Body of pancreas (tissue), 4 donors: ENCODE results near the gene PRKAG2.

Experiments
- POLR2A ChIP-seq, 3 donors: fragments of 450-650 bp; IDR thresholded peaks; one replicate each; pipeline ENCODE4 v1.6.1; 2016; ENCODE audit warnings: antibody characterized with exemption in 3 of 3, mild to moderate bottlenecking in 2 of 3
- TF ChIP-seq, protein P1 (sequence below), 7 experiments: fragments of 450-650 bp in 4 of 7; fragments of 200-600 bp in 3 of 7; sonication (generic) in 3 of 7; IDR thresholded peaks; one replicate each; pipeline ENCODE4 v1.5.1; 2016 to 2019; ENCODE audit warnings: antibody characterized with exemption in 7 of 7

DNA sequence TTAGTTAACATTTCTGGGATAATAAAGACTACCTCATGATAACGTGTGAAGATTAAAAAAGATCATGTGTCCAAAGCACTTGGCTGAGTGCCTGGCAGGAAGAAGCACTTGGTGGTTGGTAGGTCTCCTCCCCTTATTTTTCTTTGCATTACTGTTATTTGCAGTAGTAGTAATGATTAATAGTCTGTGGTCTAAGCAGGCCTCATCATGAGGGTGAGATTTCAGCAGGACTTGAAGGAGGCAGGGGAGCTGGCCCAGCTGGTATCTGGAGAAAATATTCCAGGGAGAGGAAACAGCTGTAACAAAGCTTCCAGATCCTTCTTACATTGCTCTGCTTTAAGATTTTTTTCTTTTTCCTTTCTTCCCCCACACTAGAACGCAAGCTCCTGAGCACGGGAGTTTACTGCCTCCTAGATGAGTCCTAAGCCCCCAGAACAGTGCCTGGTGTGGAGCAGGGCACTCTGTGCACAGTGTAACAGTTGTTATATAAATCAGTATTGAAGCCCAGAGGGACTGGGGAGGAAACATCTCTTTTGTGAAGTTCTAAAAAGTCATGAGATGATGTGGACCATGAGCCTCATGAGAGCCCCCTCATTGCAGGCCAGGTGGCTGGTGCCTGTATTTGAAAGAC, 326.1 kb downstream of the PRKAG2 start:
- TF ChIP-seq, protein P1, sequence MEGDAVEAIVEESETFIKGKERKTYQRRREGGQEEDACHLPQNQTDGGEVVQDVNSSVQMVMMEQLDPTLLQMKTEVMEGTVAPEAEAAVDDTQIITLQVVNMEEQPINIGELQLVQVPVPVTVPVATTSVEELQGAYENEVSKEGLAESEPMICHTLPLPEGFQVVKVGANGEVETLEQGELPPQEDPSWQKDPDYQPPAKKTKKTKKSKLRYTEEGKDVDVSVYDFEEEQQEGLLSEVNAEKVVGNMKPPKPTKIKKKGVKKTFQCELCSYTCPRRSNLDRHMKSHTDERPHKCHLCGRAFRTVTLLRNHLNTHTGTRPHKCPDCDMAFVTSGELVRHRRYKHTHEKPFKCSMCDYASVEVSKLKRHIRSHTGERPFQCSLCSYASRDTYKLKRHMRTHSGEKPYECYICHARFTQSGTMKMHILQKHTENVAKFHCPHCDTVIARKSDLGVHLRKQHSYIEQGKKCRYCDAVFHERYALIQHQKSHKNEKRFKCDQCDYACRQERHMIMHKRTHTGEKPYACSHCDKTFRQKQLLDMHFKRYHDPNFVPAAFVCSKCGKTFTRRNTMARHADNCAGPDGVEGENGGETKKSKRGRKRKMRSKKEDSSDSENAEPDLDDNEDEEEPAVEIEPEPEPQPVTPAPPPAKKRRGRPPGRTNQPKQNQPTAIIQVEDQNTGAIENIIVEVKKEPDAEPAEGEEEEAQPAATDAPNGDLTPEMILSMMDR (IDR thresholded peaks at IDR 0.05), result no peak
- no peak for TF ChIP-seq POLR2A (IDR thresholded peaks at IDR 0.05)
